GM21825 (cell line): ENCODE measurements around the gene C10orf90.

ENCODE experiments used
- ATAC-seq: cut with Tn5 transposase; IDR thresholded peaks from one replicate; pipeline ENCODE4 v1.9.1; 2021; ENCODE audit warnings: mild to moderate bottlenecking, moderate library complexity; ENCODE audit not compliant: unreplicated experiment

The C10orf90 gene

DNA sequence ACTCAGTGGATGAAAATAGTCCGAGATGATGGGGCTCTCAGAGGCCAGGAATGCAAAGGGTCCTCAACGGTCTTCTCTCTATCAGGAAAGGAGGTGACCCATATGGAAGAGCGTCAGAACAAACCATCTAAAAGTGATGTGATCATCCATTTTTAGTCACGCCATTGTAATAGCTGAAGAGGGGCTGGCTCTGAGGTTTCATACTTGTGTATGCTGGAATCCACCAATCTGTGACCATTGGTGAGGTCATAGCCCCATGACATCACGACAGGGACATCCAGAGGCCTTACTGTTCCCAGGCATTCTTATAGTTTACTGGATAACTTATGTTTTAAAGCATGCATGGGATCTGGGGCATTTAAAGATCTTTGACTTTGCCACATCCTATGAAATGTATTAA is 83.6 kb downstream of the C10orf90 start:
- no peak for ATAC-seq

DNA sequence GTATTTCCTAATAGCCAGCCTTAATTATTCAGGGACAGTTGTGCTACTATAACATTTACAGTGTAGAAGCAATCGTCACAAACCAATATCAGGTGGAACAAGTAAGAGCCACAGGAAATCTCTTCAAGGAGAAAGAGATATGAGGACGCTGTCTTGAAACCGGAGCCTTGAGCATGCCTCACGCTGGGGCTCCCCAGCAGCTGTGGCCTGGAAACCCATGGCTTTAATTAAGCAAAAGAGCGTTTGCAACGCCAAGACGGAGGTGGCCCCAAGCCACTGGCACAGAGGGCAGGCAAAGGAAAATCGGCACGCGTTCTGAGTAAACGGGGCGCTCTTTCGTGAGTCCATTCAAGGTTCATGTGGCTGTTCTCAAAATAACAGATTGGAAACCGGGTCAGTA is 84.4 kb downstream of the C10orf90 start:
- ATAC-seq, result no peak

DNA sequence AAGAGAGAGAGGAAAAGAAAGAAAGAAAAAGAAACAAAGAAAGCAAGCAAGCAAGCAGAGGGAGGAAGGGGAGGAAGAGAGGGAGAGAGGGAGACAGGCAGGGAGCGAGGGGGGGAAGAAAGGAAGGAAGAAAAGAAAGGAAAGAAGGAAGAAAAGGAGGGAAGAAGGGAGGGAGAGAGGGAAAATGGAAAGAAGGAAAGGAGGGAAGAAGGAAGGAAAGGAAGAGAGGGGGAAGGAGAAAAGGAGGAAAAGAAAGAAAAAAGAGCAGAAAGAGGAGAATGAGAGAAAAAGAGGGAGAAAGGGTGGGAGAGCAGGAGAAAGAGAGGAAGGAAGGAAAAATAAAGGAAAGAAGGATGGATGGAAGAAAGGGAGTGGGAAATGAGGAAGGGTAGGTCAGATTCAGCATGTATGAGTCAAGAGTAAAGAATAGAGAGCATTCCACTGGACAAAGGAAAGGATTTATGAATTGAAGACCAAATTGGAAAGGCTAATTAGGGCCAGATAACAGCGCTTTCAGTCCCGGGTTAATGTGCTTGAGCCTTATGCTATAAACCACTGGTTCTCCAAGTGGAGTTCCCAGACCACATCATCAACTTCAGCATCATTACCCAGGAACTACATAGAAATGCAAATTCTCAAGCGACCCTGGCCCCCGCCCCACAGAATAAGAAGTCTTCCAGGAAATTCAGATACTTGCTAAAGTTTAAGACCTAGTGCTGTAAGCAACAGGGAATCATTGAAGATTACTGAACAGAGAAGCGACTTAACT is 85.1 kb downstream of the C10orf90 start:
- no peak for ATAC-seq

DNA sequence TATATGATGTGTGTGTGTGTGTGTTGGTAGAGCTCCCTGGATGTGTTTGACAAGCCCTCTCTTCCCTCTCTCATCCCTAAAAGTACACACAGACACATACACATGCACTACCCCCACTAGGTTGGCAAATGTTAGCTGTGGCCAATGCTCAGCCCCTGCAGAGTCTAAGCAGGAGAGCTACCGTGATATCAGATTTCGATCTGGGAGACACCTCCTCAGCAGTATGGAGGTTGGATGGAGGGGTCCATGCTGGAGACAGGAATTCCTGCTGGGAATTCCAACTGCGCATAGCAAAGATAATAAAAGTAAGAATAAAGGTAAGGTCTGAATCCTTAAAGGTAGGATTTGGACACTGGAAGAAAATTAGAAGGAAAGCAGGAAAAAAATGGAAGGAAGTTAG is 85.7 kb downstream of the C10orf90 start:
- no peak for ATAC-seq

DNA sequence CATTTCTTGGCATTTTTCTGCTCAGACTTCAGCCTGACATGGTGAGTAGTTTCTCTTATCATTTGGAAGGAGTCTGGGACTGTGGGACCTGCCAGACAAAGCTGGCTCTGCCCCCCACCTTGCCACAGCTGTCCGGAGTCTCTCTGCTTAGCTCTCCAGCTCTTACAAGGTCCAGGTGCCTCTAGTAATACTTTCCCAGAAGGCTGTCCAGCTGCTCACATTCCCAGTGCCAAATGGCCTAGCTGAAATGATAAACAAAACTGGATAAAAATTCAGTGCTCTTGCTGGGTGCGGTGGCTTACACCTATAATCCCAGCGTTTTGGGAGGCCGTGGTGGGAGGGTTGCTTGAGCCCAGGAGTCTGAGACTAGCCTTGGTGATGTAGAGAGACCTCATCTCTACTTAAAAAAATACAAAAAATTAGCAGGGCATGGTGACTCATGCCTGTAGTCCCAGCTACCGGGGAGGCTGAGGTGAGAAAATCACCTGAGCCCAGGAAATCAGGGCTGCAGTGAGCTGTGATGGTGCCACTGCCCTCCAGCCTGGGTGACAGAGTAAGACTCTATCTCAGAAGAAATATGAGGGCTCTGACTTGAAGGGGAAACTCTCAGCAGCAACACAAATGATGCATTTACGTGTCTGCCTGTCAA is 86.8 kb downstream of the C10orf90 start:
- no peak for ATAC-seq

DNA sequence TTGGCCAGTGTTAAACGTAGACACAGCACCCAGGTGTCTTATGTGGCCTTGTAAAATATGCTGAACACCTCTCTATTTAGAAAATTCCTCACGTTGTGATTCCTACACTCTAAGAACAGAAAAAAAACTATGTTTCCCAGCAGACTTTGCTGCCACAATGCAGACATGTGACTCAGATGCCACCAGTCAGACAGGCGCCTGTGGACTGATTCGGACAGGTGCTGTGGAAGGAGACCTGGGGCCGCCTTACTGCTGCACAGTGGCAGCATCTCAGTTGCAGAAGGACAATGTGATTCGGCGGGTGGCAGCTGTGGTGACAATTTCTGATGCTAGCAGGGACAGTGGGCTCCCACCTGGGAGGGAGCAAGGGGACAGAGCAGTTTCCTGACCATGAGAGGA is 88.8 kb downstream of the C10orf90 start:
- no peak for ATAC-seq

DNA sequence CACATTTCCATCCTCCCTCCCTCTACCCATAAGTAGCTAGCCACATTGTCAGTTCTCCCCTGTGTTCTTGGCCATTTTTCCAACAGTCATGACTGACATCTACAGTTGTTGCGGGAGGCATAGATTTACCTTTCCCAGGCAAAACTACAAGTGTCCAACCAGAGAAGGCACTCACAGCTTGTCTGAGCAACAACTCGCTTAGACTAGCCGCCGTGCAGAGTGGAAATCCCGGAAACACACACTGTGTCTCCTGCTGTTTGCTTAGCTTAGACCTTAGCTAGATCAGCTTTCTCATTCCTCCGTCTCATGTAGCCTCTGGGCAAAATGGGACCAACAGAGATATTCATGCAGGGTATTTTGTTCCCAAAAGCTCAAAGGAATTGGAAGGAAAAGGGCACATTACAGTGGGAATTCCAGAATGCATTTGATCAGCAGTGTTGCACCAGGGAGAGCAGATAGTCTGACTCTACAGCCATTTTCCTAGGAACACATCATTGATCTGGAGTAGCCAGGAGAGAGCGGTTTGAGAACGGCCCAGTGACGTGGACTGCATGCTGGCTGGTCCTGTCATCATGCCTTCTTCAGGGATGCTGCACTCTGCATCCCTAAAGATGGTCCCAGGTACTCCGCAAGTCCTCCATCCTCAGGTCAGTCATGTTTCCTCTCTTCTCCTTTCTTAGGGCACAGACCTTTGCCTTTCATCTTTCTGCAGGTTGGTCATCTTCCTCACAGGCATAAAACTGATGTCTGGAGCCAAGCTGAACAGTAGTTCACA is 89.4 kb downstream of the C10orf90 start:
- ATAC-seq, result no peak

DNA sequence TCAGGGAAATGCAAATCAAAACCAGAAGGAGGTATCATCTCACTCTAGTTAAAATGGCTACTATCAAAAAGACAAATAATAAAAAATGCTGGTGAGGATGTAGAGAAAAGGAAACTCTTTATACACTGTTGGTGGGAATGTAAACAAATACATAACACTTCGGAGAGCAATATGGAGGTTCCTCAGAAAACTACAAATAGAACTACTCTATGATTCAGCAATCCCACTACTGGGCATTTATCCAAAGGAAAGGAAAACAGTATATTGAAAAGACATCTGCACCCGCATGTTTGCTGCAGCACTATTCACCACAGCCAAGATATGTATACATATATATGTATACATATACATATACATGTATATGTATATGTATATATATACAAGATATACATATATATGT is 94.2 kb downstream of the C10orf90 start:
- no peak for ATAC-seq

DNA sequence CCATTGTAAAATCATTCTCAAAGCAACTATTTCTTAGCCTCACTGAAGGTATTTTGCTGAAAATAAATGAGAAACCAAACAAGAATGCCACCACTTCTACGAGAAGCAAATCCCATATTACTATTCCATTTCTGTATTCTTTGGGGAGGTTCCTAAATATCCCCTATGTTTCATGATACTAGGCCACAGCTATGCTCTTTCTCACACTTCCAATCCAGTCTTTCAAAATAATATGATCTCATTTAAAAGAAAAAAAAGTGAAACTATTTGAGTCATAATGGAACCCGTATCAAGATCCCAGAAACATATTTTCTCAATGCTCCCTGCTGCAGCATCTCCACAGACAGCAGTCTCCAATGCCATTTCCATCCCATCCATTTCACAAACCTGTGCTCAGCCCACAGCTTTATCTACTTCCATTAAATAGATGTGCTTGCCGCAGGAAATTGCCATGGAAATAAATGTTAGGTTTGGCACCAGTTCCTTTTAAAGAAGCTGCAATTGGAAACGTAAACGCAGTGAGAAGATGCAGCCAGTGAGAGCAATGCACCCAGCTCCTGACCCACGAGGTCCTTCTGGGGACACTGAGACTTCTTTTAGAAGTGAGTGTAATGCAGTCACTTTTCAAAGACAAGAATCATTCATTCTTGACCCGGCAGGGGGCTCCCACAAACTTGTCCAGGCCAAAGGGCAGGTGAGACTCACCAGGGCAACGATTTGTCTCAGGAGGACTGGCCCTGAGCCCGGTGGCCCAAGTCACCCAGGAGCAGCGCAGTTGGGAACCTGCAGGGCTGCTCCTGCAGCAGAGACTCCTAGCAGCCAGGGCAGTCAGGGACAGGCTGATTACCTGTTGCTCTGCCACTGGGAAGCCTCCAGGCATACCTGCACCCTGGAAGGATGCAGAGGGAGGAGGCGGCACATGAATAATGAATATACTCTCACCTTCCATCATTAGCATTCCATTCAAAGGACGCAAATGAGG is 99.6 kb downstream of the C10orf90 start:
- no peak for ATAC-seq

DNA sequence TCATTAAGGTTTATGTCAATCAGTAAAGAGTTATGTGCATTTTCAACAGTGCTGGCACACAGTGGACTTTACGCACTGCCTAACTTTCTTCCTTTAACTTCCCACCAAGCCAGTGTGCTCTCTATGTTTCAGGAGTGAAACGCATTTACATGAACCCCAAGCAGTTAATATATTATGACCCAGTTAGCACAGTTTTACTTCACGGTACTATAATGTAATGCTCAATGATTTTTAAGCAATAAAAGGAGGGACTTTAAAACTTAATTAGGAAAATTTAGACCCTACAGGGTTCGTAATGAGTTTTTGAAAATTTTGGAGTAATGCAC is 100.3 kb downstream of the C10orf90 start:
- ATAC-seq, result no peak

DNA sequence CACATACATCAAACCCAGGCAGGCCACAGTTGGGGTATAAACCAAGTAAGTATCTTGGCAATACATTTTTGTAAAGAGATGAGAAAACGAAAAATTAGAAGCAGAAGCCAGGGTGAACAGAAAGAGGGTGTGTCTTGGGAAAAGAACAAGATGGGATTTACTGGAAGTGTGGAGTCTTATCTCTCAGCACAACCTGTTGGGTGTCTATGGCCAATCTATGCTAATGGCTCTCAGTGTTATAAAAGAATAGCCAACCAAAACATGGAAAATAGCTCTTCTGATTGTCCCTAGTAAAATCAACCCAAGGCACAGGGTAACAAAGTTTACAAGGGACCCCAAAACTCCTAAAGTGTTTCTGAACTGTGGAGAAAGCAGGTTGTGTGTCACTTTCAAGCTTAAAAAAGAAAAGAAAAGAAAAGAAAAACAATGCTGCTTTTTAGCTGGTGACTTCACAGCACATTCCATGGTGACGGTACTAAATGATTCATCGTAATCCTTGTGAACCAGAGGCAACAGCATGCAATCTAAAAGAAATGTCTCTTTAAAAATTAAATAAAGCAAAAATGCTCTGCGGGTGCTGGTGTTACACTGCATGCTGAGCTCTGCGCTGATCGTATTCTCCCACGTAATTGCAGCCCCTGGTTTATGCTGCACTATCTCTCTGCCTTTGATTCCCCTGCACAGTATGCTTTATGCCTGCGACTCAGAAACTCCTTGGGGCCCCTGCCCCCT is 100.8 kb downstream of the C10orf90 start:
- no peak for ATAC-seq

DNA sequence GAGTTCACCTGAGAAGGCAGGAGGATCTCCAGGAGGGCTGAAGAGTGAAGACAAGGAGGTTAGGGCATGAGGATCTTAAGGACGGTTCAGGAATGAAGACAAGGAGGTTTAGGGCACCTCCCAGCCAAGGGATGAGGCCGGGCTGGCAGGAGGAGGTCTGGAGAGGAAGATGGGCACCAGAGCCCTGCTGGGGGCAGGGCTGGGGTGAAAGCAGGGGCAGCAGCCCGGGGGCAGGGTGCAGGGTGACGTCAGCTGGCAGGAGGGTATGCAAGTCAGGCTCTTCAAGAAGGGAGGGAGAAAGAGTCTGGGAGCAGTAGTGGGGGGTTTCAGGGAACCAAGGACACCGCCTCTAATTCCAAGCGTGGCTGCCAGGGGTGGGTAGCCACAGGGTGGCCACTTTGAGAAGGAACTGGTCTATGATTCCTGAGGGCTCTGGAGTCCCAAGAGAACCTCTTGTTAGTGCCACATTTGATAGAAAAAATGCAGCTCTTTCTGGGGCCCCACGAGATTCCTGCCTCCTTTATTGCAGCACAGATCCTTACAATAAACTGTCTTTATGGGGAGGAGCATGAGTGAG is 101.6 kb downstream of the C10orf90 start:
- ATAC-seq, result no peak

DNA sequence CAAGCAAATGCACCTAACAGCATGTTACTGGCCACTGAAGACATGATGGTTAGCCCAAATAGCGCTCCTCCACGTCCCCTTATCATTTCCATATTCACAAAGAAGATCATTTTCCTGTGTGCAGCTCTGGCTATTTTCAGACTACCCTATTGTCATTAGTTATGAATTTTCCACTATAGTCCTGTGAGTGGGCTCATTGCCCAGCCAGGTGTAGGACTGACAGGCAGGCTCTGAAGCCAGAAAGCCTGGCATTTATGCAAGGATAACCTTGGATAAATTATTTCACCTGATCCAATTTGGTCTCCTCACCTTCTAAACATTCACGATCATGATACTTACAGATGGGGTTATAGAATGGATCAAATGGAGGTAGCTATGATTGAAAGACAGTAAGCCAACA is 104.6 kb downstream of the C10orf90 start:
- ATAC-seq, result no peak

DNA sequence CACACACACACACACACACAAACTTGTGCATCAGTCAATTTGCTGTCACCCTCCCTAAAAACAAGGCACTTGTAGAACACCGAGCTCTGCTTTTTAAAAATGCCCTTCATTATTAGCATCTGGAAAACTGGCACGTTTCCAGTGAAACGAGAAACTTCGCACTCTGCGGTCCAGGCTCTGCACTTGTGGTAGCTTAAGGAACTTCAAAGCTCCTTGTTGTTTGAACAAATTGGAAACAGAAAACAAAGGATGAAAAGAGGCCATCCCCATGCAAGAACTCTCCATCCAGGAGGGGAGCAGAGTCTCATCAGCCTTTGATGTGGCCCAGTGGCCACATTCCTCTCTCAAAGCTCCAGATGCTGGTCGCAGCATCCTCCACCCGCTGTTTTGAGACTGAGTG is 105.1 kb downstream of the C10orf90 start:
- ATAC-seq, result no peak

DNA sequence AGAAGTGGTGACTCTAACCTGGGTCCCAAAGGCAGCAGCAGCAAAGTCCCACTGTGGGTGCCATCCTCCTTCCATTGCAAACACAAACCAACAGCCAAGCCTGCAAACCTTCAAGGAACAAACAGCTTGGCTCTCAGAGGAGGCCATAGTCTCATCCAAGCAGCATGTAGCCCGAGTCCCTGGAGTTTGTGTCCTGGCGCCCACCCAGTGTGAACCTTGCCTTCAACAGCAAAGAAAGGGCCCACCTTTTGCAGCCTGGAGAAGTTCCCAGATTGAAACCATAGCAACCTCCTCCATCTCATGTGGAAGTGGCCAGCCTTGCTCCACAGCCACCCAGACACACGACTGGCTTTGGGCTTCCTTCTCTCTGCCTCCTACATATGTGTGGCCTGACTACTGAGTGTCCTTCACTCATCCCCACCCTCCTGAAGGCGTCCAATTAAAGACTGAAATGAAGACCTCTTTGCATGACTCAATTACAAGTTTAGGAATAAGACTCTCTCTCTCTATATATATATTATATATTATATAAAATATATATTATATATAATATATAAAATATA is 106.1 kb downstream of the C10orf90 start:
- ATAC-seq, result no peak

DNA sequence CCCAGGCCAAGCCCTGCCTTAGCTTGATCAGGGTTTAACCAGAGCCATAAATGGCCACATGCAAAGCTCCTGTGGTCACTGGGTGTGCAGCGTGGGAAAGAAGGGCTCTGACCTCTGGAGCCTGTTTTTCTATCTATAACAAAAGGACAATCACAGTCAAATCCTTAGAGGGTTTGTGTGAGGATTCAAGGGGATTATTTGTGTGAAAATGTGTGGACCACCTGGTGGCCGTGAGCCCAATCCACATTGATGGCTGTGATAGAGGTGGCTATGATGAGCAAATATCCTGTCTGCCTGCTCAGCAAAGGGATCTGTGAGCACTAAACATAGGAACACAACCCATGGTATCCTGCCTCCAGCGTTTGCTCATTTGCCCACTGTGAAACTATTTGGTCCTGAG is 107.1 kb downstream of the C10orf90 start:
- no peak for ATAC-seq

DNA sequence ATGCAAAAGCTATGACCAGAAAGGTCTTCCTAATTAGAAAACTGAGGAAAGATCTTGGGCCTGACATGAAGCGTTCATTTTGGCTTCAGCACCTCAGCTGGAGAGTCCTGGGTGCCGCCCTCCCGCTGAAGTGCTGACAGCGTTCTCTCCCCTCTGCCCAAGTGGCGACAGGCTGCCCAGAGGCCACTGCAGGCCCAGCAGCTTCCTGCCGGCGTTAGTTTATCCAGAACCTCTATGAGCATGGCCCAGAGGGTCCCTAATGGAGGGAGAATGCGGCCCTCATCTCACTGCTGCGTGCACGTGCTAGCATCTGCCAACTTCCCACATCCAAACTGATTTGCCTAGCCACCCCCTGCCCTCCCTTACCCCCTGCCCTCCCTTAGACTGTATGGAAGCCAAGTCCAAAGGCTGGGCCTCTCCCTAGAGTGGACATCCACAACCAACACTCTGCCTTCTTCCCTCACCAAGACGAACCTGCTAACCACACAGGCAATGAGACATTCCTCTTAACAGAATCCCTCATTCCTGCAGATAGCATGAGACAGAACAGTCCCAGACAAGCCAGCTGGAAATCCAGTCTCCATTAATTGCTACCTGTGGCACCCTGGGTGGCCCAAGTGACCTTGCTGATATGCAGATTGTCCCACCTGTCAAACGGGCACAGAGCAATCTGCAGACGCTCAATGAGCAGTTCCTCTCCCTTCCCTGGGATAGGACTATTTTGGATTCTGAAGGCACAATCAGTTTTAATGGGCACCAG is 108.4 kb downstream of the C10orf90 start:
- no peak for ATAC-seq

DNA sequence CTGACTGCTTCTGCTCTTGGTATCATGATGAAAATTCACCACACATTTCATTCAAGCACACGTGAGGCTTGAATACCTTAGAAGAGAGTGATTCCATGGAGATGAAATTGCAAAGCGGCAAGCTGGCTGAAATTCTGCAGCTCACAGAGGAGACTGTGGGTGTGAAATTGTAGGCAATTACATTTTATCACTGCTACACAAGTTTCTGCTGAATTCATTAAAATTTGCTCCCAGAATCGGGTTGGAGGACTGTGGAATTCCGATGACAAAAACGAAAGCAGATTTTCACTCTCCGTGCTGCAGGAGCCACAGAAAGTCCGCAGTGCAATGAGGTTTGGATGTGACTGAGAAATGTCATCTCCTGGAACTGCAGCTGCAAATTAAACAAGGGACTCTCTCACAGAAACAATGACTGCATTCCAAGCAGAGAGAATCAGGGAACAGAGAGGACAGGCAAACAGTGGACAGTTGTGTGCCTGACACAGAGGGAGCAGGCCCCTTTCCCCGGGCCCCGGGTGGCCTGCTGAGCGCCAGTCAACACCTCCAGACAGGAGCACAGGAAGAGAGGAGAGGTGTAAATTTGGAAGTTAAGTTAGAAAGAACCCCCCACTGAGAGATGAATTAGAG is 109.1 kb downstream of the C10orf90 start:
- ATAC-seq, result no peak
